K562 (cell line): ENCODE results near the gene NTN1. TPM values are rescaled to one million over a fixed set of nuclear protein-coding genes. Genes with fewer than 3 reads are reported as not detected.

Experiments used
- ATAC-seq: fragments of 200-7000 bp; cut with Tn5 transposase; 3 replicates; pipeline ENCODE4 v1.9.1; 2020; ENCODE audit warnings: moderate library complexity
- BruUV-seq: library from RNA; stranded (reverse); fragments of 400-500 nt; replicated peaks from 2 replicates; lab custom pipeline; 2021; lab: Mats Ljungman, UMichigan
- CTCF ChIA-PET: fragments of 300-600 bp; formaldehyde crosslinking; extraction: SDS; loops from one replicate; lab custom pipeline; 2021; ENCODE audit warnings: low intra/inter-chr PET ratio; lab: Yijun Ruan, JAX
- POLR2A ChIA-PET: fragments of 300-600, 350-650 bp; sonication (Branson Sonifier 250); formaldehyde crosslinking; extraction: SDS; loops from one replicate; lab custom pipeline; 2021; ENCODE audit warnings: antibody characterized with exemption, inconsistent platforms; lab: Yijun Ruan, JAX
- DNase-seq, 4 experiments: peaks; one replicate each; pipeline versions ENCODE4 v3.0.0 to v3.0.0-alpha.2; 2011 to 2018; ENCODE audit warnings: low spot score in 3 of 4, mixed read lengths in 3 of 4; ENCODE audit errors: extremely low read depth in 1 of 4
- FAIRE-seq: peaks from 2 replicates; lab custom pipeline; 2011; peaks lifted over from hg19 to GRCh38; lab: Jason Lieb, UNC
- H2AFZ ChIP-seq: 2 replicates; pipeline ENCODE4 v1.6.0; 2011; ENCODE audit warnings: low read depth, low read length, control low read depth, inconsistent platforms
- H3K27ac ChIP-seq: fragments of 200-600 bp; 3 replicates; pipeline ENCODE4 v1.8.0; 2011; ENCODE audit warnings: low read depth, mild to moderate bottlenecking, control low read depth, inconsistent platforms, low read length, moderate library complexity, mixed read lengths; ENCODE audit errors: extremely low read depth
- H3K27me3 ChIP-seq, 2 experiments: fragments of 300-600 bp in 1 of 2; 2 replicates in 1 of 2; 3 replicates in 1 of 2; pipeline versions ENCODE4 v1.6.0 to v1.8.0; 2011; ENCODE audit warnings: inconsistent platforms in 2 of 2, low read length in 2 of 2, mild to moderate bottlenecking in 1 of 2, mixed read lengths in 1 of 2, moderate library complexity in 1 of 2; ENCODE audit not compliant: control insufficient read depth in 2 of 2, insufficient read depth in 2 of 2
- H3K36me3 ChIP-seq: fragments of 300-600 bp; 3 replicates; pipeline ENCODE4 v1.8.0; 2011; ENCODE audit warnings: mild to moderate bottlenecking, low read length, inconsistent platforms; ENCODE audit not compliant: control insufficient read depth, insufficient read depth
- H3K4me1 ChIP-seq, 2 experiments: fragments of 200-600 bp in 1 of 2; replicated peaks in 1 of 2; 2 replicates in 1 of 2; 3 replicates in 1 of 2; pipeline versions ENCODE4 v1.5.1 to v1.8.0; 2011; ENCODE audit warnings: inconsistent platforms in 2 of 2, low read length in 2 of 2, mild to moderate bottlenecking in 1 of 2, mixed read lengths in 1 of 2, moderate library complexity in 1 of 2; ENCODE audit not compliant: control insufficient read depth in 2 of 2, insufficient read depth in 2 of 2
- H3K4me2 ChIP-seq: 2 replicates; pipeline ENCODE4 v1.6.1; 2011; ENCODE audit warnings: low read length, control low read depth, inconsistent platforms, mixed read lengths; ENCODE audit not compliant: insufficient read depth
- H3K4me3 ChIP-seq: fragments of 200-600 bp; sonication (generic), shearing (Covaris generic); 2 replicates; pipeline ENCODE4 v1.5.1; 2016; ENCODE audit warnings: control low read depth, inconsistent platforms
- H3K79me2 ChIP-seq: fragments of 200-600 bp; 3 replicates; pipeline ENCODE4 v1.8.0; 2011; ENCODE audit warnings: low read length, inconsistent platforms; ENCODE audit not compliant: control insufficient read depth, insufficient read depth
- H3K9ac ChIP-seq, 2 experiments: 2 replicates each; pipeline versions ENCODE4 v1.6.0 to v1.6.1; 2011; ENCODE audit warnings: low read depth in 2 of 2, low read length in 2 of 2, control low read depth in 1 of 2, inconsistent platforms in 1 of 2, mild to moderate bottlenecking in 1 of 2, mixed read lengths in 1 of 2; ENCODE audit not compliant: insufficient read depth in 1 of 2
- H3K9me1 ChIP-seq: one replicate; pipeline ENCODE4 v1.6.0; 2011; ENCODE audit warnings: inconsistent platforms, mild to moderate bottlenecking, low read length, moderate library complexity; ENCODE audit not compliant: control insufficient read depth, insufficient read depth
- H3K9me3 ChIP-seq: replicated peaks from 2 replicates; pipeline ENCODE4 v1.5.1; 2011; ENCODE audit warnings: low read depth, low read length, inconsistent platforms; ENCODE audit not compliant: control insufficient read depth, insufficient read depth
- H4K20me1 ChIP-seq: replicated peaks from 2 replicates; pipeline ENCODE4 v1.6.1; 2011; ENCODE audit warnings: low read length, inconsistent platforms, mixed read lengths; ENCODE audit not compliant: control insufficient read depth, insufficient read depth
- GABPB1 ChIP-seq: sonication (generic); formaldehyde crosslinking; IDR thresholded peaks from 2 replicates; pipeline ENCODE4 v1.8.0; 2022; ENCODE audit warnings: mild to moderate bottlenecking, missing genetic modification reagents
- SRSF7 ChIP-seq: fragments of 200-400 bp; formaldehyde crosslinking; optimal IDR thresholded peaks from 2 replicates; pipeline ENCODE3; 2017; ENCODE audit warnings: mild to moderate bottlenecking, low read depth, low read length
- ZNF133 ChIP-seq: fragments of 250-450 bp; sonication (Bioruptor Pico); IDR thresholded peaks from 2 replicates; pipeline ENCODE4 v1.4.0; 2020; ENCODE audit warnings: mild to moderate bottlenecking
- ZNF347 ChIP-seq: fragments of 450-650 bp; formaldehyde crosslinking; IDR thresholded peaks from 2 replicates; pipeline ENCODE4 v1.4.0; 2020; ENCODE audit warnings: low read depth, mild to moderate bottlenecking, moderate library complexity
- WGBS: fragments of 100-300 bp; shearing (Covaris generic); methylation state at CpG from one replicate; pipeline ENCODE4 v1.1.6; 2016; ENCODE audit warnings: low coverage, mixed read lengths; ENCODE audit not compliant: insufficient coverage; ENCODE audit errors: missing lambda C conversion rate; 5-methylcytosine and 5-hydroxymethylcytosine counted together
- in situ Hi-C: fragments of 300-500 bp; cut with MboI; formaldehyde crosslinking; loops from 4 replicates; pipeline ENCODE4 v1.15.0; 2018; ENCODE audit warnings: inconsistent platforms, mixed read lengths
- intact Hi-C: fragments of 100-400 bp; cut with micrococcal nuclease; formaldehyde crosslinking; loops from 2 replicates; pipeline ENCODE4 v1.14.2; 2022
- polyA plus RNA-seq, 8 experiments: library from polyadenylated mRNA; depleted of rRNA in 4 of 8; stranded (reverse) in 5 of 8; unstranded in 3 of 8; fragments of >200 nt; fragmentation: Nextera tagmentation in 2 of 8; fragmentation: Illumina TruSeq in 1 of 8; extraction: Ambion mirVana in 2 of 8; extraction: Trizol in 1 of 8; gene quantifications; 2 replicates each; pipeline versions ENCODE4 v1.2.1 to v1.2.3, GENCODE V29; 2011 to 2014; ENCODE audit warnings: inconsistent platforms in 1 of 8, missing spikeins in 1 of 8
- total RNA-seq, 7 experiments: library from RNA; depleted of rRNA in 6 of 7; stranded (reverse); fragments of >200 nt in 6 of 7; fragmentation: Illumina TruSeq in 2 of 7; extraction: Trizol in 2 of 7; gene quantifications; 2 replicates each; pipeline versions ENCODE4 v1.2.1 to v1.2.3, GENCODE V29; 2011 to 2021; ENCODE audit warnings: low replicate concordance in 1 of 7
- TF ChIP-seq, protein P1 (sequence below), 2 experiments: fragments of 450-650 bp in 1 of 2; sonication (generic) in 1 of 2; formaldehyde crosslinking; conservative IDR thresholded peaks; 2 replicates each; pipeline versions ENCODE4 v1.4.0 to v1.8.1; 2020 to 2022; ENCODE audit warnings: mild to moderate bottlenecking in 1 of 2, missing genetic modification reagents in 1 of 2

NTN1 gene
- total and polyA plus RNA-seq, 9 of the 15 experiments (the other 6 are each of a cell fraction or from before 2014, with no cell fraction given), result 0.02 TPM; not detected in 8

DNA sequence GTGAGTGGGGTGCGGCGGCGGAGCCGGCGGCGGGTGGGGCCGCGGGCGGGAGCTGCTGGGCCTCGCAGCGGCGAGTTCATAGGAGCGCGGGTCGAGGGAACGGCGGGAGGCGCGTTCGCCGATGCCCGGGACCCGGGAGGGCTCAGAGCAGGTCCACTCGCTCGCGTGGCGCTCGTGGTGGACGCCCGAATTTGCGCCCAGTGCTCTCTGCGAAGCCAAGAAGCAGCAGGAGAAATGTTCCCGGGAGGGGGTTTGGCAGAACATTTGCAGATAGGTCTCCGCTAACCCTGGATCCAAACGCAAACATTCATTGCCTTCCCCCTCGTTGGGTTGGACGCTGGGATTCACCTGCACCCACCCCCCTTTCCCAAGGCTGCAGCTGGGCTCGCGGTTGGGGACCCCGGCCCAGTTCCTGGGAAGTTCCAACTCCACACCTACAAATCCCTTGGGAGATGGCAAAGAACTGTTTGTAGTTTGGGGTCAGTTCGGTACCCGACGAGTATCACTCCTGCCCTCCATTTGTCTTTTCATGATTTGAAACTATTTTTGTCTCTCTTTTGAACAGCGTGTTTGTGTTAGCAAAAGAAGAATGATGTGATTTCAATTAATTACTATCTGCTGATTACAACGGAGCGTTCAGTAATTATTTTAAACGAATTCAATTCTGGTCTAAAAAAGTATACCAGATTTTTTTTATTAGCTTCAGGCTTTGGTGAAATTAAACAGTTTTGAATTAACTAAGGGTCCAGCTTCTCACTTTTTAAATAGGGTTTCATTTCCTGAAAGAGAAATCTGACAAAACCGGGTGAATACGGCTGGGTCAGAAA is 2.3 kb downstream of the NTN1 start:
- Histone ChIP-seq H2AFZ (no peak overlapping the region), H4K20me1 (no peaks in the 10 kb centered on the region), H3K36me3 (no peaks in the 10 kb centered on the region), H3K9ac (no peak overlapping the region), H3K4me3 (no peak overlapping the region), H3K4me2 (no peak overlapping the region), H3K27ac (no peak overlapping the region), H3K9me1 (no peaks in the 10 kb centered on the region), H3K9me3 (no peaks in the 10 kb centered on the region), H3K27me3 (no peaks in the 10 kb centered on the region; a peak in 2 of 5 replicates), H3K79me2 (no peaks in the 10 kb centered on the region), H3K4me1 (peaks cover 0 to 6% of the 10 kb centered on the region in 2 experiments; a peak in 1 of 5 replicates)
- 6% methylated on average over 16 of the region's 49 CpGs for WGBS
- no TSS peak for BruUV-seq
- ChIA-PET POLR2A (no interaction called here), CTCF (no interaction called here)
- TF ChIP-seq, protein P1, sequence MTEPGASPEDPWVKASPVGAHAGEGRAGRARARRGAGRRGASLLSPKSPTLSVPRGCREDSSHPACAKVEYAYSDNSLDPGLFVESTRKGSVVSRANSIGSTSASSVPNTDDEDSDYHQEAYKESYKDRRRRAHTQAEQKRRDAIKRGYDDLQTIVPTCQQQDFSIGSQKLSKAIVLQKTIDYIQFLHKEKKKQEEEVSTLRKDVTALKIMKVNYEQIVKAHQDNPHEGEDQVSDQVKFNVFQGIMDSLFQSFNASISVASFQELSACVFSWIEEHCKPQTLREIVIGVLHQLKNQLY (CRISPR knock-in tag; conservative IDR thresholded peaks at IDR 0.05), result no peak
- TF ChIP-seq ZNF347 (CRISPR knock-in tag) (no peak), ZNF133 (CRISPR knock-in tag) (no peak), SRSF7 (no peak), GABPB1 (CRISPR knock-in tag) (no peak)
- intact Hi-C loops (no loop called here), in situ Hi-C loops (no loop called here)
- ATAC-seq, result no peak
- no peak for FAIRE-seq
- no peak for DNase-seq
